ENCODE data around the gene PHLPP1.

The PHLPP1 gene

DNA sequence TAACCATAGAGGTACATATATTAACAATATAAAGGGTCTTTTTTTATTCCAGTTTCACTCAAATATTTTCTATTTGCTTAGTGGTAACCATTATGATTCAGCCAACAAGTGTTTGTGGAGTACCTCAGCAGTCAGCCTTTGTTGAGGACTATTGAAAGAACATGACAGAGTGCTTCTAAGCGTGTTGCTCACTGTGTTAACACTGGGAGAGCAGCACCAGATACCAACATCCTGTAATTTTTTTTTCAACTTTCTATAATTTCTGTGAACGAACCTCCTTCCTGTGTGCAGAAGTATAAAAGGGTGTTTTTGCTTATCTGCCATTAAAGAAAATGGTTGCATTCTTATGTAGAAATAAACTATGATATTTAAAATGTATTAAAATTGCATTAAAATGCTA, 239.0 kb downstream of the PHLPP1 start:
- Histone ChIP-seq H3F3A (ENCODE audit: low read depth) (no peaks in the 10 kb centered on the region), H3K4me3 (ENCODE audit: low read length, poor library complexity, severe bottlenecking) (no peak overlapping the region), H3K9me2 (replicated peaks; ENCODE audit: low read depth, low read length) (no peaks in the 10 kb centered on the region), H3K36me3 (ENCODE audit: insufficient read depth, low read length) (peaks cover 5% of the 10 kb centered on the region; the same call in 1 of the 2 replicates), H3K4me2 (ENCODE audit: low read depth, low read length, poor library complexity, severe bottlenecking) (peak overlapping the region; percentile 63), H3K9ac (ENCODE audit: low read depth, low read length, poor library complexity, severe bottlenecking) (peak overlapping the region; percentile 57), H3K4me1 (ENCODE audit: insufficient read depth, low read length, poor library complexity, severe bottlenecking) (peaks cover 44% of the 10 kb centered on the region), H4K20me1 (ENCODE audit: insufficient read depth, low read length, poor library complexity, severe bottlenecking) (no peaks in the 10 kb centered on the region), H3K9me3 (ENCODE audit: insufficient read depth, low read depth, low read length) (no peaks in the 10 kb centered on the region), H3K79me2 (ENCODE audit: insufficient read depth, low read length) (no peaks in the 10 kb centered on the region), H3K27me3 (ENCODE audit: insufficient read depth, low read length, poor library complexity, severe bottlenecking) (no peaks in the 10 kb centered on the region), H2AFZ (ENCODE audit: low read length) (no peak overlapping the region)
- TF ChIP-seq EZH2phosphoT487 (IDR thresholded peaks at IDR 0.05; ENCODE audit: borderline replicate concordance), result no peak
- TF ChIP-seq, protein P1, sequence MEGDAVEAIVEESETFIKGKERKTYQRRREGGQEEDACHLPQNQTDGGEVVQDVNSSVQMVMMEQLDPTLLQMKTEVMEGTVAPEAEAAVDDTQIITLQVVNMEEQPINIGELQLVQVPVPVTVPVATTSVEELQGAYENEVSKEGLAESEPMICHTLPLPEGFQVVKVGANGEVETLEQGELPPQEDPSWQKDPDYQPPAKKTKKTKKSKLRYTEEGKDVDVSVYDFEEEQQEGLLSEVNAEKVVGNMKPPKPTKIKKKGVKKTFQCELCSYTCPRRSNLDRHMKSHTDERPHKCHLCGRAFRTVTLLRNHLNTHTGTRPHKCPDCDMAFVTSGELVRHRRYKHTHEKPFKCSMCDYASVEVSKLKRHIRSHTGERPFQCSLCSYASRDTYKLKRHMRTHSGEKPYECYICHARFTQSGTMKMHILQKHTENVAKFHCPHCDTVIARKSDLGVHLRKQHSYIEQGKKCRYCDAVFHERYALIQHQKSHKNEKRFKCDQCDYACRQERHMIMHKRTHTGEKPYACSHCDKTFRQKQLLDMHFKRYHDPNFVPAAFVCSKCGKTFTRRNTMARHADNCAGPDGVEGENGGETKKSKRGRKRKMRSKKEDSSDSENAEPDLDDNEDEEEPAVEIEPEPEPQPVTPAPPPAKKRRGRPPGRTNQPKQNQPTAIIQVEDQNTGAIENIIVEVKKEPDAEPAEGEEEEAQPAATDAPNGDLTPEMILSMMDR (conservative IDR thresholded peaks at IDR 0.05; ENCODE audit: low read length), result no peak

DNA sequence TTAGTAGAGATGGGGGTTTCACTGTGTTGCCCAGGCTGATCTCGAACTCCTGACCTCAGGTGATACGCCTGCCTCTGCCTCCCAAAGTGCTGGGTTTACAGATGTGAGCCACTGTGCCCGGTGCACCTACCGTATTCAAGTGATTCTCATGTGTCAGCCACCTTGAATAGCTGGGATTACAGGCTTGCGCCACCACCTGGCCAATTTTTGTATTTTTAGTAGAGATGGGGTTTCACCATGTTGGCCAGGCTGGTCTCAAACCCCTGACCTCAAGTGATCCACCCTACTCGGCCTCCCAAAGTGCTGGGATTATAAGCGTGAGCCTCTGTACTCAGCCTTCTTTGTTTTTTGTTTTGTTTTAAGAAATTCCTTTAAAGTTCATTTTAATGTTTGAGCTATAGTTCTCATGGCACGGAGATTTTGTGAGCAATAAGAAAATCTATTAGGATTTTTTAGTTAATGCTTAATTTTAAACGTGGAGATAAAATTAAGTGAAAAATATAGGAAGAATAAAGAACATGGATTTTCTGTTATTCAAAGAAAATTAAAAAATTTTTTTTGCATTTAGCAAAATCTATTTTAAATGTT, 242.6 kb downstream of the PHLPP1 start:
- Histone ChIP-seq H3K9ac (ENCODE audit: low read depth, low read length, poor library complexity, severe bottlenecking) (no peak overlapping the region), H3K4me3 (ENCODE audit: low read length, poor library complexity, severe bottlenecking) (no peak overlapping the region), H4K20me1 (ENCODE audit: insufficient read depth, low read length, poor library complexity, severe bottlenecking) (no peaks in the 10 kb centered on the region), H3K36me3 (ENCODE audit: insufficient read depth, low read length) (peaks cover 8% of the 10 kb centered on the region; the same call in 1 of the 2 replicates), H3K9me3 (ENCODE audit: insufficient read depth, low read depth, low read length) (no peaks in the 10 kb centered on the region), H3K4me2 (ENCODE audit: low read depth, low read length, poor library complexity, severe bottlenecking) (no peak overlapping the region), H2AFZ (ENCODE audit: low read length) (no peak overlapping the region), H3K4me1 (ENCODE audit: insufficient read depth, low read length, poor library complexity, severe bottlenecking) (peaks cover 23% of the 10 kb centered on the region), H3K27me3 (ENCODE audit: insufficient read depth, low read length, poor library complexity, severe bottlenecking) (no peaks in the 10 kb centered on the region), H3K79me2 (ENCODE audit: insufficient read depth, low read length) (no peaks in the 10 kb centered on the region), H3K9me2 (replicated peaks; ENCODE audit: low read depth, low read length) (no peaks in the 10 kb centered on the region), H3F3A (ENCODE audit: low read depth) (no peaks in the 10 kb centered on the region)
- no peak for TF ChIP-seq EZH2phosphoT487 (IDR thresholded peaks at IDR 0.05; ENCODE audit: borderline replicate concordance)
- TF ChIP-seq, protein P1 (conservative IDR thresholded peaks at IDR 0.05; ENCODE audit: low read length), result peak; percentile 66

DNA sequence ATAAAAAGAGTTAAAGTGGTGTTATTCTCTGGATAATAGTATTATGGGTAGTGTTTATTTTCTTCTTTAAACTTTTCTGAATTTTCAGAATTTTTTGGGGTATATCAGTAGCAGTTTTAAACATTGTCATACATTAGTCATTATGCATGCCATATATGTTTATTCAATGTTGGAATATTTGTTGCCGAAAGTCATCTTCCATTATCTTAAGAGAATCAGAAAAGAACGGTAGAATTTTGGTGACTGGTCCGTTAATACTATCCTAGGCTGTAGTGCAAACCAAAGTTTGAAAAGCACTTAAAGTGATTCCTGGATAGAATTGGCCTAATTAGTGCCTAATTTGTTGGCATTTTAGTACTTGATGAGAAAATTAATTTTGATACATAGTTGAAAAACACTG, 244.1 kb downstream of the PHLPP1 start:
- Histone ChIP-seq H3K4me1 (ENCODE audit: insufficient read depth, low read length, poor library complexity, severe bottlenecking) (peaks cover 8% of the 10 kb centered on the region), H3F3A (ENCODE audit: low read depth) (no peaks in the 10 kb centered on the region), H4K20me1 (ENCODE audit: insufficient read depth, low read length, poor library complexity, severe bottlenecking) (no peaks in the 10 kb centered on the region), H3K9me2 (replicated peaks; ENCODE audit: low read depth, low read length) (no peaks in the 10 kb centered on the region), H3K27me3 (ENCODE audit: insufficient read depth, low read length, poor library complexity, severe bottlenecking) (no peaks in the 10 kb centered on the region), H3K9ac (ENCODE audit: low read depth, low read length, poor library complexity, severe bottlenecking) (no peak overlapping the region), H3K4me3 (ENCODE audit: low read length, poor library complexity, severe bottlenecking) (no peak overlapping the region), H3K4me2 (ENCODE audit: low read depth, low read length, poor library complexity, severe bottlenecking) (no peak overlapping the region), H2AFZ (ENCODE audit: low read length) (no peak overlapping the region), H3K9me3 (ENCODE audit: insufficient read depth, low read depth, low read length) (no peaks in the 10 kb centered on the region), H3K36me3 (ENCODE audit: insufficient read depth, low read length) (peaks cover 22% of the 10 kb centered on the region), H3K79me2 (ENCODE audit: insufficient read depth, low read length) (no peaks in the 10 kb centered on the region)
- TF ChIP-seq EZH2phosphoT487 (IDR thresholded peaks at IDR 0.05; ENCODE audit: borderline replicate concordance), result no peak
- TF ChIP-seq, protein P1 (conservative IDR thresholded peaks at IDR 0.05; ENCODE audit: low read length), result no peak
